PC-9 (cell line): ENCODE data around the gene GPC5.

Source experiments
- CTCF ChIP-seq: fragments of 200-600 bp; sonication (generic); conservative IDR thresholded peaks from 2 replicates; pipeline ENCODE4 v1.6.1; 2017; ENCODE audit warnings: mixed run types, antibody characterized with exemption, mild to moderate bottlenecking, moderate library complexity
- EZH2 ChIP-seq: fragments of 200-600 bp; sonication (generic); IDR thresholded peaks from 2 replicates; pipeline ENCODE4 v1.8.0; 2017; ENCODE audit warnings: antibody characterized with exemption, low read depth

GRCh38 chr13:91804724-91805123, 406.3 kb downstream of the GPC5 start:
- no peak for TF ChIP-seq CTCF
- TF ChIP-seq EZH2 = no peak
